Endothelial cell of umbilical vein (primary cell): ENCODE measurements around the gene MVB12B. TPM values are rescaled to one million over a fixed set of nuclear protein-coding genes. Genes with fewer than 3 reads are reported as not detected.

Experiments used
- BruUV-seq: library from RNA; stranded (reverse); fragments of 400-500 nt; replicated peaks from 2 replicates; lab custom pipeline; 2021; lab: Mats Ljungman, UMichigan
- CTCF ChIA-PET: fragments of 300-600, 350-600 bp; sonication (Branson Sonifier 250); formaldehyde crosslinking; loops from one replicate; lab custom pipeline; 2021; ENCODE audit warnings: antibody characterized with exemption, inconsistent platforms; lab: Charles Lee
- POLR2A ChIA-PET: fragments of 300-600, 350-600 bp; sonication (Branson Sonifier 250); formaldehyde crosslinking; loops from one replicate; lab custom pipeline; 2021; ENCODE audit warnings: antibody characterized with exemption, inconsistent platforms; lab: Charles Lee
- DNase-seq: peaks from one replicate; pipeline ENCODE4 v3.0.0-alpha.2; 2011; ENCODE audit warnings: low read depth, low spot score
- FAIRE-seq: peaks from 2 replicates; lab custom pipeline; 2011; peaks lifted over from hg19 to GRCh38; lab: Jason Lieb, UNC
- H2AFZ ChIP-seq: 2 replicates; pipeline ENCODE4 v1.6.0; 2012; ENCODE audit warnings: low read depth, low read length, control low read depth, inconsistent platforms
- H3K27ac ChIP-seq: 2 replicates; pipeline ENCODE4 v1.5.1; 2011; ENCODE audit warnings: low read depth, mild to moderate bottlenecking, control low read depth, low read length, moderate library complexity; ENCODE audit not compliant: insufficient read depth
- H3K27me3 ChIP-seq, 2 experiments: 2 replicates each; pipeline versions ENCODE4 v1.6.0 to v1.6.1; 2011; ENCODE audit warnings: low read length in 2 of 2, mixed read lengths in 1 of 2; ENCODE audit not compliant: control insufficient read depth in 2 of 2, insufficient read depth in 2 of 2
- H3K36me3 ChIP-seq, 2 experiments: 2 replicates in 1 of 2; 3 replicates in 1 of 2; pipeline ENCODE4 v1.5.1; 2011; ENCODE audit warnings: low read length in 2 of 2, mild to moderate bottlenecking in 1 of 2, moderate library complexity in 1 of 2; ENCODE audit not compliant: control insufficient read depth in 2 of 2, insufficient read depth in 2 of 2; ENCODE audit errors: extremely low read depth in 1 of 2
- H3K4me1 ChIP-seq: 3 replicates; pipeline ENCODE4 v1.5.1; 2011; ENCODE audit warnings: mild to moderate bottlenecking, low read length; ENCODE audit not compliant: control insufficient read depth, insufficient read depth; ENCODE audit errors: extremely low read depth
- H3K4me2 ChIP-seq: 2 replicates; pipeline ENCODE4 v1.6.1; 2011; ENCODE audit warnings: low read length, control low read depth, mixed read lengths; ENCODE audit not compliant: insufficient read depth
- H3K4me3 ChIP-seq, 3 experiments: fragments of 200-600 bp in 1 of 3; sonication (generic), shearing (Covaris generic) in 1 of 3; replicated peaks in 1 of 3; 2 replicates each; pipeline ENCODE4 v1.5.1; 2011 to 2016; ENCODE audit warnings: control low read depth in 3 of 3, low read length in 3 of 3, mild to moderate bottlenecking in 2 of 3, inconsistent platforms in 1 of 3, low read depth in 1 of 3, moderate library complexity in 1 of 3; ENCODE audit not compliant: insufficient read depth in 1 of 3
- H3K79me2 ChIP-seq: 2 replicates; pipeline ENCODE4 v1.6.0; 2012; ENCODE audit warnings: low read length, inconsistent platforms; ENCODE audit not compliant: control insufficient read depth, insufficient read depth
- H3K9ac ChIP-seq: replicated peaks from 2 replicates; pipeline ENCODE3; 2011; ENCODE audit warnings: low read length, control low read depth; ENCODE audit not compliant: insufficient read depth; ENCODE audit errors: extremely low read depth
- H3K9me1 ChIP-seq: replicated peaks from 3 replicates; pipeline ENCODE4 v1.6.0; 2011; ENCODE audit warnings: mild to moderate bottlenecking, low read length; ENCODE audit not compliant: control insufficient read depth, insufficient read depth; ENCODE audit errors: extremely low read depth
- H3K9me3 ChIP-seq: replicated peaks from 2 replicates; pipeline ENCODE4 v1.5.1; 2012; ENCODE audit warnings: low read length, inconsistent platforms; ENCODE audit not compliant: control insufficient read depth, insufficient read depth
- H4K20me1 ChIP-seq: replicated peaks from 2 replicates; pipeline ENCODE3; 2011; ENCODE audit warnings: mild to moderate bottlenecking, low read length; ENCODE audit not compliant: control insufficient read depth, insufficient read depth; ENCODE audit errors: extremely low read depth
- CTCF ChIP-seq, 2 donors: IDR thresholded peaks; 1 replicate in 1 of 2; 2 replicates in 1 of 2; pipeline ENCODE4 v1.5.1; 2011; ENCODE audit warnings: low read length in 2 of 2, mild to moderate bottlenecking in 2 of 2, moderate library complexity in 2 of 2, control low read depth in 1 of 2, inconsistent platforms in 1 of 2, low read depth in 1 of 2; ENCODE audit not compliant: insufficient read depth in 1 of 2; ENCODE audit errors: extremely low read depth in 1 of 2
- EZH2 ChIP-seq: IDR thresholded peaks from 2 replicates; pipeline ENCODE4 v1.6.1; 2012; ENCODE audit warnings: borderline replicate concordance, low read depth, mild to moderate bottlenecking, moderate library complexity, low read length, inconsistent platforms; ENCODE audit not compliant: severe bottlenecking
- FOS ChIP-seq: IDR thresholded peaks from 2 replicates; pipeline ENCODE4 v1.6.1; 2011; ENCODE audit warnings: mild to moderate bottlenecking, low read length, moderate library complexity, borderline replicate concordance; ENCODE audit not compliant: insufficient read depth
- GATA2 ChIP-seq: IDR thresholded peaks from 2 replicates; pipeline ENCODE4 v1.7.0; 2011; ENCODE audit warnings: low read depth, mild to moderate bottlenecking, moderate library complexity, mixed read lengths, low read length; ENCODE audit not compliant: insufficient read length, insufficient read depth
- JUN ChIP-seq: IDR thresholded peaks from 2 replicates; pipeline ENCODE4 v1.6.1; 2011; ENCODE audit warnings: borderline replicate concordance, low read depth; ENCODE audit not compliant: insufficient read length, insufficient read depth
- MYC ChIP-seq: IDR thresholded peaks from one replicate; pipeline ENCODE4 v1.6.1; 2011; ENCODE audit warnings: mild to moderate bottlenecking, low read depth, low read length
- POLR2A ChIP-seq: IDR thresholded peaks from 2 replicates; pipeline ENCODE4 v1.6.1; 2012; ENCODE audit warnings: low read depth, mild to moderate bottlenecking, control low read depth, low read length
- POLR2AphosphoS5 ChIP-seq: IDR thresholded peaks from 2 replicates; pipeline ENCODE4 v1.6.1; 2012; ENCODE audit warnings: low read depth, mild to moderate bottlenecking, control low read depth, low read length, moderate library complexity; ENCODE audit not compliant: insufficient read depth
- dilution Hi-C: fragments of 300-500 bp; cut with MboI; formaldehyde crosslinking; loops from one replicate; pipeline ENCODE4 v1.15.0; 2019; ENCODE audit warnings: low sequenced_read_pairs; ENCODE audit not compliant: extremely low pct_ligation_motif_present
- intact Hi-C: fragments of 100-400 bp; cut with micrococcal nuclease; formaldehyde crosslinking; loops from one replicate; pipeline ENCODE4 v1.10.0; 2022
- polyA plus RNA-seq, 4 experiments: library from polyadenylated mRNA; depleted of rRNA in 3 of 4; stranded (reverse) in 3 of 4; unstranded in 1 of 4; fragments of >200 nt; gene quantifications; 2 replicates each; pipeline versions ENCODE4 v1.2.1 to v1.2.3, GENCODE V29; 2011 to 2012; ENCODE audit warnings: missing spikeins in 1 of 4
- total RNA-seq: library from RNA; stranded (reverse); gene quantifications from 2 replicates; pipeline ENCODE4 v1.2.3, GENCODE V29; 2021
- TF ChIP-seq, protein P1 (sequence below): IDR thresholded peaks from 2 replicates; pipeline ENCODE4 v1.6.1; 2011; ENCODE audit not compliant: insufficient read depth, insufficient read length

MVB12B gene
- total and polyA plus RNA-seq, 2 donors (not counting 3 experiments of a cell fraction or from before 2014, with no cell fraction given): 6.6 to 17.3 TPM

- Histone ChIP-seq H3K27me3 (no peaks in the 10 kb centered on the region), H3K9me3 (no peaks in the 10 kb centered on the region), H3K36me3 (peaks cover 0 to 6% of the 10 kb centered on the region in 2 experiments), H3K79me2 (no peaks in the 10 kb centered on the region), H3K4me2 (no peak overlapping the region), H3K9me1 (no peaks in the 10 kb centered on the region), H3K4me3 (no peak overlapping the region), H2AFZ (no peak overlapping the region), H4K20me1 (no peaks in the 10 kb centered on the region), H3K4me1 (no peaks in the 10 kb centered on the region), H3K27ac (no peak overlapping the region), H3K9ac (no peak overlapping the region)
- no peak for FAIRE-seq
- intact Hi-C loops: no loop called here
- ChIA-PET CTCF (interaction anchor here (1.4 to 2.6 kb wide), 2 partner anchors 21 to 72 kb away, joined by 4 to 8 read pairs; no protein-coding TSS in a partner anchor), POLR2A (no interaction called here)
- DNase-seq: no peak
- BruUV-seq: no TSS peak
- TF ChIP-seq EZH2 (no peak), MYC (no peak), JUN (no peak), FOS (no peak), POLR2A (no peak), POLR2AphosphoS5 (no peak), GATA2 (no peak), CTCF (IDR thresholded peaks at IDR 0.05; ENCODE audit: extremely low read depth in 1 of 2, insufficient read depth in 1 of 2, low read depth in 1 of 2, low read length in 2 of 2) (no peak)
- TF ChIP-seq, protein P1, sequence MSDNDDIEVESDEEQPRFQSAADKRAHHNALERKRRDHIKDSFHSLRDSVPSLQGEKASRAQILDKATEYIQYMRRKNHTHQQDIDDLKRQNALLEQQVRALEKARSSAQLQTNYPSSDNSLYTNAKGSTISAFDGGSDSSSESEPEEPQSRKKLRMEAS: no peak
- dilution Hi-C loops: no loop called here
Observed at GRCh38 chr9:126419475-126419874, 92.8 kb downstream of the MVB12B start.
